ENCODE measurements around the gene KCNQ2.

DNA sequence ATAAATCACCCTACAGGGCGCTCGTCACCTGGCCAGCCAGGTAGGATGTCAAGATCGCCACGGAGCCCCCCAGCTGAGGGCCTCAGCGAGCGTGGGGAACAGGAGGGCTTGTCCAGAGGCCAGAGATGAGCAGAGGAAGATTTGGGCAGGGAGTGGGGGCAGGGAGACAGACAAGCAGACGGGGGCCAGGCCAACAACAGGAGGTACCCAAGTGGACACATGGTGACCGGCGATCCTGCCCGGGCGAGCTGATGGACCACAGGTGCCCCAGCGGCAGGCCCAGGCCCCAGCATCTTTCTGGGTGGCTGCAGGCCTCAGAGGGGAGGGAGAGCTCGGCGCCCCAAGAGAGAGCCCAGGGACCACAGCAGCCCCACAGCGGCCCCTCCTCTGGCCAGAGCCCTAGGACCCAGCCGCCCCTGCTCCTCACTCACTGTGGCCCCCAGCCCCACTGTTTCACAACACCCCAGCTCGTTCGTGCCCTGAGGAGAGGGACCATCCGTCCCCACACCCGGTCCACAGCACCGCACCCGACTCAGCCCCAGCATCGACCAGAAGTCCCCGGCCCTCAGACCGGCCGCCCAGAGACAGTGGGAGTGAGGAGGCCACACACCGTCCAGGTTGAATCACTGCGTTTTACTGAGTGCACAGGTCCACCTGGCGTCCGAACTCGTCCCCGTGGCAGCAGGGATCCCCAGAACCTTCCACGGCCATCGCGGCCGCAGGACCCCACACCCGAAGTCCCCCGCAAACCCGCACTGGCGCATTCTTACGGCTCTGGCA, 72.7 kb downstream of the KCNQ2 start:
- TF ChIP-seq, protein P1, sequence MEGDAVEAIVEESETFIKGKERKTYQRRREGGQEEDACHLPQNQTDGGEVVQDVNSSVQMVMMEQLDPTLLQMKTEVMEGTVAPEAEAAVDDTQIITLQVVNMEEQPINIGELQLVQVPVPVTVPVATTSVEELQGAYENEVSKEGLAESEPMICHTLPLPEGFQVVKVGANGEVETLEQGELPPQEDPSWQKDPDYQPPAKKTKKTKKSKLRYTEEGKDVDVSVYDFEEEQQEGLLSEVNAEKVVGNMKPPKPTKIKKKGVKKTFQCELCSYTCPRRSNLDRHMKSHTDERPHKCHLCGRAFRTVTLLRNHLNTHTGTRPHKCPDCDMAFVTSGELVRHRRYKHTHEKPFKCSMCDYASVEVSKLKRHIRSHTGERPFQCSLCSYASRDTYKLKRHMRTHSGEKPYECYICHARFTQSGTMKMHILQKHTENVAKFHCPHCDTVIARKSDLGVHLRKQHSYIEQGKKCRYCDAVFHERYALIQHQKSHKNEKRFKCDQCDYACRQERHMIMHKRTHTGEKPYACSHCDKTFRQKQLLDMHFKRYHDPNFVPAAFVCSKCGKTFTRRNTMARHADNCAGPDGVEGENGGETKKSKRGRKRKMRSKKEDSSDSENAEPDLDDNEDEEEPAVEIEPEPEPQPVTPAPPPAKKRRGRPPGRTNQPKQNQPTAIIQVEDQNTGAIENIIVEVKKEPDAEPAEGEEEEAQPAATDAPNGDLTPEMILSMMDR (conservative IDR thresholded peaks at IDR 0.05): no peak
- no peak for TF ChIP-seq EZH2 (IDR thresholded peaks at IDR 0.05; ENCODE audit: low read depth)
